Nephron progenitor cell (in vitro differentiated cells): ENCODE data around the gene CYRIA.

Experiments
- DNase-seq: peaks from one replicate; pipeline ENCODE4 v3.0.0; 2021
- H3K27ac Mint-ChIP-seq: 2 replicates; pipeline ENCODE4 v1.8.0; 2021; ENCODE audit warnings: mild to moderate bottlenecking, moderate library complexity, mixed read lengths
- H3K27me3 Mint-ChIP-seq: 2 replicates; pipeline ENCODE4 v1.8.0; 2021; ENCODE audit warnings: mild to moderate bottlenecking, low read depth, mixed read lengths; ENCODE audit not compliant: poor library complexity
- H3K36me3 Mint-ChIP-seq: 2 replicates; pipeline ENCODE4 v1.8.0; 2021; ENCODE audit warnings: low read depth, mixed read lengths
- H3K4me1 Mint-ChIP-seq: 2 replicates; pipeline ENCODE4 v1.8.0; 2021; ENCODE audit warnings: mixed read lengths
- H3K4me3 Mint-ChIP-seq: 2 replicates; pipeline ENCODE4 v1.8.0; 2021; ENCODE audit warnings: mild to moderate bottlenecking, moderate library complexity, mixed read lengths
- H3K9me3 Mint-ChIP-seq: 2 replicates; pipeline ENCODE4 v1.8.0; 2021; ENCODE audit warnings: mild to moderate bottlenecking, moderate library complexity, mixed read lengths
- CTCF ChIP-seq: fragments of 200-600 bp; sonication (generic); IDR thresholded peaks from 2 replicates; pipeline ENCODE4 v1.5.0; 2021; ENCODE audit warnings: antibody characterized with exemption

CYRIA gene

GRCh38 chr2:16655905-16656642, 9.6 kb downstream of the CYRIA start:
- H3K27ac Mint-ChIP-seq: no peak overlapping the region
- peaks cover 77% of the 10 kb centered on the region for H3K4me1 Mint-ChIP-seq
- no peak for DNase-seq
- TF ChIP-seq CTCF: no peak
- peak overlapping the region; percentile 17 for H3K4me3 Mint-ChIP-seq
- no peaks in the 10 kb centered on the region for H3K9me3 Mint-ChIP-seq
- no peaks in the 10 kb centered on the region for H3K36me3 Mint-ChIP-seq
- peaks cover 3% of the 10 kb centered on the region for H3K27me3 Mint-ChIP-seq

- no peaks in the 10 kb centered on the region for H3K9me3 Mint-ChIP-seq
- H3K27me3 Mint-ChIP-seq: peaks cover 3% of the 10 kb centered on the region
- peak overlapping the region; percentile 42 for H3K4me3 Mint-ChIP-seq
- no peak overlapping the region for H3K27ac Mint-ChIP-seq
- no peaks in the 10 kb centered on the region for H3K36me3 Mint-ChIP-seq
- peaks cover 83% of the 10 kb centered on the region for H3K4me1 Mint-ChIP-seq
- no peak for DNase-seq
- no peak for TF ChIP-seq CTCF
These were observed 10.2 kb downstream of the CYRIA start for GRCh38 chr2:16655445-16655837.

- no peak for DNase-seq
- Mint-ChIP-seq H3K27ac (no peak overlapping the region), H3K9me3 (no peaks in the 10 kb centered on the region), H3K4me1 (peaks cover 88% of the 10 kb centered on the region), H3K4me3 (no peak overlapping the region), H3K27me3 (peaks cover 3% of the 10 kb centered on the region), H3K36me3 (no peaks in the 10 kb centered on the region)
- TF ChIP-seq CTCF: no peak
These were observed 10.7 kb downstream of the CYRIA start for GRCh38 chr2:16654833-16655444.

- Mint-ChIP-seq H3K4me1 (peaks cover 92% of the 10 kb centered on the region), H3K27ac (peak overlapping the region; percentile 97)
- no peak for TF ChIP-seq CTCF
These were observed 11.8 kb downstream of the CYRIA start for GRCh38 chr2:16653799-16654198.

GRCh38 chr2:16653083-16653375, 12.6 kb downstream of the CYRIA start:
- no peak for TF ChIP-seq CTCF
- no peak for DNase-seq
- Mint-ChIP-seq H3K27me3 (no peaks in the 10 kb centered on the region), H3K36me3 (no peaks in the 10 kb centered on the region), H3K9me3 (no peaks in the 10 kb centered on the region), H3K4me3 (peak overlapping the region; percentile 45), H3K4me1 (peaks cover 84% of the 10 kb centered on the region), H3K27ac (peak overlapping the region; percentile 97)

More at GRCh38 chr2:16653799-16654198, 11.8 kb downstream of the CYRIA start:
- no peaks in the 10 kb centered on the region for H3K9me3 Mint-ChIP-seq
- H3K27me3 Mint-ChIP-seq: peaks cover 2% of the 10 kb centered on the region
- peak; percentile 28 for DNase-seq
- H3K36me3 Mint-ChIP-seq: no peaks in the 10 kb centered on the region
- H3K4me3 Mint-ChIP-seq: peak overlapping the region; percentile 45
